ENCODE results near the gene GASK1A. TPM values are rescaled to one million over a fixed set of nuclear protein-coding genes. Genes with fewer than 3 reads are reported as not detected.

Gene GASK1A
- total and polyA plus RNA-seq, 10 of the 15 experiments (the other 5 are each of a cell fraction or from before 2014, with no cell fraction given), result 0.18 TPM; not detected in 9

DNA sequence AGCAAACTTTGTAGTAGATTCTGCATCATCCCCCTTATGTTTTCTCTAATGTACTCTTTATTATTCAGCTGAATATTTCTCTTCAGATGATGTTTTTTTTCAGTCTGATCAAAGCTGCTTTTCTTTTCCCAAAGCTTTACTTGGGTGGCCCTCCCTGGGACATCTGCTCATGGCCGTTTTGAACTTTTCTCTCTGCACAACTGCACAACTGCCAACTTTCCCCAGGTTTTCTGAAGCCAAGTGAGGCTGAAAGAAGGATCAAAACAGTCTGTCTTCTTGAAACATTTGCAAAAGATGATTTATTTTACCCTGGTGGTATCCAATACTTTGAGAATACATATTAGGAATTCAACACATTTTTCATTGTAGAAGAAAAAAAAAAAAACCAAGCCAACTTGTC lies 43.0 kb downstream of the GASK1A start:
- Histone ChIP-seq H4K20me1 (ENCODE audit: control insufficient read depth, insufficient read depth) (no peaks in the 10 kb centered on the region), H3K27me3 (replicated peaks in 1 of 2; ENCODE audit: control insufficient read depth in 2 of 2, insufficient read depth in 2 of 2, low read length in 1 of 2) (no peaks in the 10 kb centered on the region), H3K9me3 (replicated peaks; ENCODE audit: control insufficient read depth, insufficient read depth, low read length) (no peaks in the 10 kb centered on the region; the same call in 1 of the 3 replicates), H3K79me2 (ENCODE audit: control insufficient read depth, insufficient read depth, low read length) (no peaks in the 10 kb centered on the region), H3K9ac (ENCODE audit: control insufficient read depth, insufficient read depth, low read length) (no peak overlapping the region), H3K27ac (ENCODE audit: control insufficient read depth, insufficient read depth) (no peak overlapping the region), H3K36me3 (ENCODE audit: control insufficient read depth in 2 of 2, insufficient read depth in 2 of 2, low read length in 1 of 2) (no peaks in the 10 kb centered on the region), H3K4me3 (no peak overlapping the region), H3K4me1 (ENCODE audit: control insufficient read depth, insufficient read depth, low read length) (no peaks in the 10 kb centered on the region), H2AFZ (ENCODE audit: control insufficient read depth, low read depth, low read length) (no peak overlapping the region), H3K4me2 (ENCODE audit: control insufficient read depth, insufficient read depth) (no peak overlapping the region)
- in situ Hi-C loops (cut with MboI) (no loop called here), intact Hi-C loops (cut with micrococcal nuclease; ENCODE audit: unreplicated experiment) (no loop called here)
- DNase-seq (ENCODE audit: low read depth, low spot score) (no peak), ATAC-seq (no peak), FAIRE-seq (no peak)
- ChIA-PET CTCF (interaction anchor here (1.2 kb wide), 1 partner anchor 61 kb away, joined by 4 read pairs; no protein-coding TSS in a partner anchor), SMC1A (ENCODE audit: uncharacterized antibody, unreplicated experiment) (interaction anchor here (1.9 to 3.5 kb wide), 2 partner anchors 14 to 60 kb away, joined by 4 to 14 read pairs; no protein-coding TSS in a partner anchor), RAD21 (ENCODE audit: unreplicated experiment) (no interaction called here), POLR2A (no interaction called here)
- no TSS peak for BruUV-seq (replicated peaks)
- 0% methylated on average over 1 of the region's 1 CpG for WGBS (ENCODE audit: insufficient coverage, insufficient replicate concordance, low lambda C conversion rate, missing lambda C conversion rate)
- TF ChIP-seq SPI1 (IDR thresholded peaks at IDR 0.05; ENCODE audit: borderline replicate concordance, insufficient read depth, low read depth, low read length), result no peak
- TF ChIP-seq, protein P1, sequence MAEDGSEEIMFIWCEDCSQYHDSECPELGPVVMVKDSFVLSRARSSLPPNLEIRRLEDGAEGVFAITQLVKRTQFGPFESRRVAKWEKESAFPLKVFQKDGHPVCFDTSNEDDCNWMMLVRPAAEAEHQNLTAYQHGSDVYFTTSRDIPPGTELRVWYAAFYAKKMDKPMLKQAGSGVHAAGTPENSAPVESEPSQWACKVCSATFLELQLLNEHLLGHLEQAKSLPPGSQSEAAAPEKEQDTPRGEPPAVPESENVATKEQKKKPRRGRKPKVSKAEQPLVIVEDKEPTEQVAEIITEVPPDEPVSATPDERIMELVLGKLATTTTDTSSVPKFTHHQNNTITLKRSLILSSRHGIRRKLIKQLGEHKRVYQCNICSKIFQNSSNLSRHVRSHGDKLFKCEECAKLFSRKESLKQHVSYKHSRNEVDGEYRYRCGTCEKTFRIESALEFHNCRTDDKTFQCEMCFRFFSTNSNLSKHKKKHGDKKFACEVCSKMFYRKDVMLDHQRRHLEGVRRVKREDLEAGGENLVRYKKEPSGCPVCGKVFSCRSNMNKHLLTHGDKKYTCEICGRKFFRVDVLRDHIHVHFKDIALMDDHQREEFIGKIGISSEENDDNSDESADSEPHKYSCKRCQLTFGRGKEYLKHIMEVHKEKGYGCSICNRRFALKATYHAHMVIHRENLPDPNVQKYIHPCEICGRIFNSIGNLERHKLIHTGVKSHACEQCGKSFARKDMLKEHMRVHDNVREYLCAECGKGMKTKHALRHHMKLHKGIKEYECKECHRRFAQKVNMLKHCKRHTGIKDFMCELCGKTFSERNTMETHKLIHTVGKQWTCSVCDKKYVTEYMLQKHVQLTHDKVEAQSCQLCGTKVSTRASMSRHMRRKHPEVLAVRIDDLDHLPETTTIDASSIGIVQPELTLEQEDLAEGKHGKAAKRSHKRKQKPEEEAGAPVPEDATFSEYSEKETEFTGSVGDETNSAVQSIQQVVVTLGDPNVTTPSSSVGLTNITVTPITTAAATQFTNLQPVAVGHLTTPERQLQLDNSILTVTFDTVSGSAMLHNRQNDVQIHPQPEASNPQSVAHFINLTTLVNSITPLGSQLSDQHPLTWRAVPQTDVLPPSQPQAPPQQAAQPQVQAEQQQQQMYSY (CRISPR knock-in tag; IDR thresholded peaks at IDR 0.05), result no peak
- TF ChIP-seq STAT3 (IDR thresholded peaks at IDR 0.05; ENCODE audit: low read depth, low read length), result no peak
- no peak for TF ChIP-seq NRF1 (conservative IDR thresholded peaks at IDR 0.05; ENCODE audit: low read depth, low read length)
- TF ChIP-seq RUNX3 (IDR thresholded peaks at IDR 0.05; ENCODE audit: low read length), result no peak
- TF ChIP-seq BCL11A (IDR thresholded peaks at IDR 0.05; ENCODE audit: low read depth, low read length), result no peak
- TF ChIP-seq CBX3 (IDR thresholded peaks at IDR 0.05; ENCODE audit: borderline replicate concordance, low read depth), result no peak
- TF ChIP-seq ZNF622 (IDR thresholded peaks at IDR 0.05), result no peak
- no peak for TF ChIP-seq IKZF1 (conservative IDR thresholded peaks at IDR 0.05)
- no peak for TF ChIP-seq E2F8 (IDR thresholded peaks at IDR 0.05; ENCODE audit: low read depth, partially characterized antibody)
- TF ChIP-seq, protein P2, sequence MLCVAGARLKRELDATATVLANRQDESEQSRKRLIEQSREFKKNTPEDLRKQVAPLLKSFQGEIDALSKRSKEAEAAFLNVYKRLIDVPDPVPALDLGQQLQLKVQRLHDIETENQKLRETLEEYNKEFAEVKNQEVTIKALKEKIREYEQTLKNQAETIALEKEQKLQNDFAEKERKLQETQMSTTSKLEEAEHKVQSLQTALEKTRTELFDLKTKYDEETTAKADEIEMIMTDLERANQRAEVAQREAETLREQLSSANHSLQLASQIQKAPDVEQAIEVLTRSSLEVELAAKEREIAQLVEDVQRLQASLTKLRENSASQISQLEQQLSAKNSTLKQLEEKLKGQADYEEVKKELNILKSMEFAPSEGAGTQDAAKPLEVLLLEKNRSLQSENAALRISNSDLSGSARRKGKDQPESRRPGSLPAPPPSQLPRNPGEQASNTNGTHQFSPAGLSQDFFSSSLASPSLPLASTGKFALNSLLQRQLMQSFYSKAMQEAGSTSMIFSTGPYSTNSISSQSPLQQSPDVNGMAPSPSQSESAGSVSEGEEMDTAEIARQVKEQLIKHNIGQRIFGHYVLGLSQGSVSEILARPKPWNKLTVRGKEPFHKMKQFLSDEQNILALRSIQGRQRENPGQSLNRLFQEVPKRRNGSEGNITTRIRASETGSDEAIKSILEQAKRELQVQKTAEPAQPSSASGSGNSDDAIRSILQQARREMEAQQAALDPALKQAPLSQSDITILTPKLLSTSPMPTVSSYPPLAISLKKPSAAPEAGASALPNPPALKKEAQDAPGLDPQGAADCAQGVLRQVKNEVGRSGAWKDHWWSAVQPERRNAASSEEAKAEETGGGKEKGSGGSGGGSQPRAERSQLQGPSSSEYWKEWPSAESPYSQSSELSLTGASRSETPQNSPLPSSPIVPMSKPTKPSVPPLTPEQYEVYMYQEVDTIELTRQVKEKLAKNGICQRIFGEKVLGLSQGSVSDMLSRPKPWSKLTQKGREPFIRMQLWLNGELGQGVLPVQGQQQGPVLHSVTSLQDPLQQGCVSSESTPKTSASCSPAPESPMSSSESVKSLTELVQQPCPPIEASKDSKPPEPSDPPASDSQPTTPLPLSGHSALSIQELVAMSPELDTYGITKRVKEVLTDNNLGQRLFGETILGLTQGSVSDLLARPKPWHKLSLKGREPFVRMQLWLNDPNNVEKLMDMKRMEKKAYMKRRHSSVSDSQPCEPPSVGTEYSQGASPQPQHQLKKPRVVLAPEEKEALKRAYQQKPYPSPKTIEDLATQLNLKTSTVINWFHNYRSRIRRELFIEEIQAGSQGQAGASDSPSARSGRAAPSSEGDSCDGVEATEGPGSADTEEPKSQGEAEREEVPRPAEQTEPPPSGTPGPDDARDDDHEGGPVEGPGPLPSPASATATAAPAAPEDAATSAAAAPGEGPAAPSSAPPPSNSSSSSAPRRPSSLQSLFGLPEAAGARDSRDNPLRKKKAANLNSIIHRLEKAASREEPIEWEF (IDR thresholded peaks at IDR 0.05; ENCODE audit: insufficient replicate concordance, low read depth, low read length), result no peak
- TF ChIP-seq WRNIP1 (IDR thresholded peaks at IDR 0.05; ENCODE audit: borderline replicate concordance, low read depth, low read length), result no peak
- no peak for TF ChIP-seq BHLHE40 (IDR thresholded peaks at IDR 0.05; ENCODE audit: borderline replicate concordance in 1 of 2, low read depth in 2 of 2, low read length in 1 of 2)

All from GM12878 (cell line).